Erythroblast (primary cell): ENCODE results near the gene ARL4A.
A peak's percentile ranks its signal among the peaks of the same experiment; 100 is the strongest.

Experiments
- GATA1 ChIP-seq: IDR thresholded peaks from 2 replicates; pipeline ENCODE4 v1.6.1; 2011; ENCODE audit warnings: low read depth, mild to moderate bottlenecking, control low read depth, low read length, moderate library complexity
- POLR2A ChIP-seq: IDR thresholded peaks from 2 replicates; pipeline ENCODE4 v1.6.1; 2011; ENCODE audit warnings: mild to moderate bottlenecking, low read length

DNA sequence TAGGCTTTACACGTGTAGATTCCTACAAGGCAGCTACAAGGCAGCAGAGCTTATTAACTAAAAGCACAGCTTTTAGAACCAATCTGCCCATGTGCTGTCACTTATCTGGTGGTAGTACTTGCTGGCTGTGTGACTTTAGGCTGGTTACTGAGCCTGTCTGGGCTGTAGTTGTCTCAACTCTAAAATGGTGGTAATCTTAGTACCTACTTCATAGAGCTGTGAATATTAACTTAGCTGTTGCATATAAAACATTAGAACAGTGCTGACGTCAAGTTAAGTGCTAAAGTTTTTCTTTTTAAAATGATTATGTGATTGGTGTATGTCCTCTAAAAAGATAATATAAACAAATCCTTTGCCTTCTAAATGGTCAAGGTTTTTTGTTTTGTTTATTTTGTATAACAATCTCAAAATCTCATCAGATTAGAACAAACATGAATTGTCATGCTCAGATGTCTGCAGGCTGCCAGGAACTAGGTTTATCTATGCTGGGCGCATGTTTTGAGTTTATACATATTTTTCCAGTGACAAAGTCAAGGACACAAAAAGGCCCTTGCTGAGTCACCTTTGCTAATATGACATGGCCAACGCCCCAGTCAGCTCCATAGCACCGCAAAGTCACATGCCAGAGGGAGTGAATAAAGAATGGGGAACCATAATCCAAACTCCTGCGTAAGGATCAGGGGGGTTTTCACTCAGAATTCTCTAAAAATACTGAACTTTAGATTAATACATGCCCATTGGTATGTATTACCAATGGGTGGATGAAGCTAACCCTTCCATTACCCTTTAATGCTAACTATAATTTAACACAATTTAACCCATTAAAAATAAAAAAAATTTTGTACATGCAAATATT is 39.8 kb upstream of the ARL4A start:
- TF ChIP-seq POLR2A = no peak
- peak; percentile 43 for TF ChIP-seq GATA1
